NCI-H1930 (cell line): ENCODE results near the gene FMO4.
"Not testable (repeated sequence)": the region's sequence is repeated elsewhere in the genome, so short reads cannot be mapped to it uniquely, and the experiment has no call there.

Source experiments
- DNase-seq, 2 experiments: peaks; one replicate each; lab custom pipeline; 2025; lab: John Stamatoyannopoulos, UW

The FMO4 gene

GRCh38 chr1:171335964-171336363 is 22.0 kb downstream of the FMO4 start:
- DNase-seq, result no peak

- not testable (repeated sequence) for DNase-seq
Measured at GRCh38 chr1:171339345-171339744, 25.4 kb downstream of the FMO4 start.

- DNase-seq, result no peak
Measured at GRCh38 chr1:171343727-171344472, 29.9 kb downstream of the FMO4 start.

DNA sequence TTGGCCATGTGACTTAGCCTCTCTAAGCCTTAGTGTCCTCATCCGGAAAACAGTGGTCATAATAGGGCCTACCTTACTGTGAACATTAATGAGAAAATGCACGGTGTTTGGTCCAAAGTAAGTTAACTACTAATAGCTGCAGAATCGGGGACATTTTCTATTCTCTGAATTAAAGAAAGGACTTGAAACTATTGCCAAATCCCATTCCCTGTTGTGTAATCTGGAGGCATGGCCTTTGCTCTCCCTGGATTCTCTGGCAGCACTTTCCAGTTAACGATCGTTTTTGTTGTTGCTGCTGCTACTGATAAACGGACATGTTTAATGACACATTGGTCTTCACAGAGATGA is 30.5 kb downstream of the FMO4 start:
- no peak for DNase-seq

DNA sequence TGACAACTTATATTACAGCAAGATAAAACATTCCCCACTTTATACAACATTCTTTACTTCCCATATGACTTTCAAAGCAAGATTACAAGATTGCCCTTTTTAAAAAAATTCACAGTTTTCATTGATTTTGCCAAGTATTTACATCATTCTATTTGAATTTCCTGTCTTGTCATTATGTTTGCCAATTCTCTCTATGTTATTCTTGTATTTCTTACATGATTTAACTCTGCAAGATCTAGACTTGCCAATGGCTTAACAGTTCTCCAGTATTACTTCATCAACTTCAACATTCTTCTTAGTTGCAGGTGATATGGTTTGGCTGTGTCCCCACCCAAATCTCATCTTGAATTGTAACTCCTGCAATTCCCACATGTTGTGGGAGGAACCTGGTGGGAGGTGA is 31.6 kb downstream of the FMO4 start:
- DNase-seq, result no peak

DNA sequence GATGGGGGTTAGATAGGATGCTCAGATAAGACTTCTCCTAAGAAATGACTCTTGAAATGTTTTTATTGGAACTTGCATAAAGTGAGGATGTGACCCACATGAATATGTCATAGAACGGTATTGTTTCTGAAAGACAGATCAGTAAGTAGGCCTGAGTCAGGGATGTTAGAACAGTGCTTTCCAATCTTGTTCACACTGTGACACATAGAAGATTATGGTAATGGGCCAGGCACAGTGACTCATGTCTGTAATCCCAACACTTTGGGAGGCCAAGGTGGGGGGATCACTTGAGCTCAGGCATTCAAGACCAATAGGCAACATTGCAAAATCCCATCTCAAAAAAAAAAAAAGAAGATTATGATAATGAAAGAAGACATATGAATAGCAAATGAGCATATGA is 32.9 kb downstream of the FMO4 start:
- no peak for DNase-seq

DNA sequence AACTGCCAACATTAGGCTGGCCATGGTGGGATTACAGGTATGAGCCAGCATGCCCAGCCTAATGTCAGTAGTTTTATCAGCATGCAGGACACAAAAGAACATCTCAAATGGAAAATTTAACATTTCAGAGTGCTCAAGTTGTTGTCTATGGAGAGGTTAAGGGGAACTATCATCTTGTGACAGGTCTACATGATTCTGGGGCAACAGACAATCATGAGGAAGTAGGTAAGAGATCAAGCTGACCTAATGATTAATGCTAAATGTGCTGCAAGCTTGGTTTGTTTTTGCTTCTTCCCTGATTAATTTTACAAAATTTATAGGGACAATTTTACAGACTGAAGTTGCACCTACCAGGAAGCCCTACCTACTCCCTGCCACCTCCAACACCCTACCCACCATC is 36.6 kb downstream of the FMO4 start:
- no peak for DNase-seq

DNA sequence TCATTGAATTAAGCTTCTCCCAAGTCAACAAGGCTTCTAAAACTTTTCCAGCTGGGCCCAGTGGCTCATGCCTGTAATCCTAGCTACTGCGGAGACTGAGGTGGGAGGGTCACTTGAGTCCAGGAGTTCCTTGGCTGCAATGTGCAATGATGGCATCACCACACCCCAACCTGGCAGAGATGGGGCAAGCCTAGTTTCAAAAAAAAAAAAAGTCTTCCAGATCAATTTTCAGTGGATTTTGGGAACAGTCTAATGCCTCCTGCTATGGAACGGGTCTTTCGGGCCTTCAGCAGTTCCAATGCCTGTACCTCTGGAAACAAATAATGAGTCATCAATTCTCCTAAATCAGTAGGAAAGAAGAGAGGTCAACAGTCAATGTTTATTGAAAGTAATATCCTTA is 38.0 kb downstream of the FMO4 start:
- DNase-seq, result no peak

- no peak for DNase-seq
Measured at GRCh38 chr1:171352554-171352953, 38.6 kb downstream of the FMO4 start.

GRCh38 chr1:171355727-171356126 is 41.7 kb downstream of the FMO4 start:
- no peak for DNase-seq

GRCh38 chr1:171357179-171357578 is 43.2 kb downstream of the FMO4 start:
- no peak for DNase-seq

GRCh38 chr1:171359355-171359648 is 45.3 kb downstream of the FMO4 start:
- not testable (repeated sequence) for DNase-seq

GRCh38 chr1:171359731-171360527 is 45.9 kb downstream of the FMO4 start:
- DNase-seq, result not testable (repeated sequence)

GRCh38 chr1:171366085-171366484 is 52.1 kb downstream of the FMO4 start:
- DNase-seq, result no peak

- DNase-seq, result no peak
Measured at GRCh38 chr1:171366816-171367215, 52.8 kb downstream of the FMO4 start.

DNA sequence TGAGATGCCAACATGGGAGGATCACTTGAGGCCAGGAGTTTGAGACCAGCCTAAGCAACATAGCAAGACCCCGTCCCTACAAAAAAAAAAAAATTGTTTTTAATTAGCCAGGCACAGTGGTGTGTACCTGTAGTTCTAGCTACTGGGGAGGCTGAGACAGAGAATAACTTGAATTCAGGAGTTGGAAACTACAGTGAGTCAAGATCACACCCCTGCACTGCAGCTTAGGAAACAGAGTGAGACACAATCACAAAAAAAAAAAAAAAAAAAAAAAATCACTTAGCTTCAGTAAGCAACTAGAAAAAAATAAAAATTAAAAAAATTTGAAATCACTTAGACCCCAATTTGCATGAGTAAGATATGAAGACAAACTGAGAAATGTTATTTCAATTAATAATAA is 53.5 kb downstream of the FMO4 start:
- DNase-seq, result no peak

GRCh38 chr1:171372418-171373084 is 58.6 kb downstream of the FMO4 start:
- DNase-seq, result no peak

DNA sequence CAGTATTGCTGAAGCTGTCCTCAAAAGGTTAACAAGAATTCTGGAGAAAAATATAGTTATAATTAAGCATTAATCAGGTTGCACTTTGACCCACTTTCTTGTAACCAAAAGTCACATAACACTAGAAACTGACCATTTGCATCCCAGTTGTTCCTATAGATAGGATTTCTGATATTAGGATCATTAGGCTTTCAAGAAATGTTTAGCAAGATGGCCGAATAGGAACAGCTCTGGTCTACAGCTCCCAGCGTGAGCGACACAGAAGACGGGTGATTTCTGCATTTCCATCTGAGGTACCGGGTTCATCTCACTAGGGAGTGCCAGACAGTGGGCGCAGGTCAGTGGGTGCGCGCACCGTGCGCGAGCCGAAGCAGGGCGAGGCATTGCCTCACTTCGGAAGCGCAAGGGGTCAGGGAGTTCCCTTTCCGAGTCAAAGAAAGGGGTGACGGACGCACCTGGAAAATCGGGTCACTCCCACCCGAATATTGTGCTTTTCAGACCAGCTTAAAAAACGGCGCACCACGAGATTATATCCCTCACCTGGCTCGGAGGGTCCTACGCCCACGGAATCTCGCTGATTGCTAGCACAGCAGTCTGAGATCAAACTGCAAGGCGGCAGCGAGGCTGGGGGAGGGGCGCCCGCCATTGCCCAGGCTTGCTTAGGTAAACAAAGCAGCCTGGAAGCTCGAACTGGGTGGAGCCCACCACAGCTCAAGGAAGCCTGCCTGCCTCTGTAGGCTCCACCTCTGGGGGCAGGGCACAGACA is 59.6 kb downstream of the FMO4 start:
- DNase-seq, result not testable (repeated sequence)

- no peak for DNase-seq
Measured at GRCh38 chr1:171379846-171380245, 65.9 kb downstream of the FMO4 start.

DNA sequence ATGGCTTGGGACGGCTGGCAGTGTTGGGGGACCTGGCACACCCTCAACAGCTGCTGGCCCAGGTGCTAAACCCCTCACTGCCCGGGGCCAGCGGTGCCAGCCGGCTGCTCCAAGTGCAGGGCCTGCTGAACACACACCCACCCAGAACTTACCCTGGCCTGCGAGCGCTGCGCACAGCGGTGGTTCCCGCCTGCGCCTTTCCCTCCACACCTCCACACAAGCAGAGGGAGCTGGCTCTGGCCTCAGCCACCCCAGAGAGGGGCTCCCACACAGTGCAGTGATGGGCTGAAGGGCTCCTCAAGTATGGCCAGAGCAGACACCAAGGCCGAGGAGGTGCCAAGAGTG is 67.9 kb downstream of the FMO4 start:
- no peak for DNase-seq

DNA sequence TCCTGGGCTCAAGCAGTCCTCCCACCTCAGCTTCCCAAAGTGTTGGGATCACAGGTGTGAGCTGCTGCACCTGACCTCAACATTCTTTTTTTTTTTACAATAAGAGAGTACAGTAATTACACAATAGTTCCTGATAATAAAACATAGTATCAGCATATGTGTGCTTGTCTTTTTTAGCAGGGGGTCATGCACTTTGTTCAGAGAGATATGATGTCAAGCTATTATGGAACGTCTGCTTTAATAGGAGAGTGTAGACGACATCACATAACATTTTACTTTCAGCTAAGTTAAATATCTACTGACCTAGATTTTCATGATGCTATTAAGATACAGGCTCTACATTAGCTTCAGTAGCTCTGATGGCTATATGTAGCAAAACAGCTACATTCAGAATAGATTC is 70.5 kb downstream of the FMO4 start:
- DNase-seq, result no peak

DNA sequence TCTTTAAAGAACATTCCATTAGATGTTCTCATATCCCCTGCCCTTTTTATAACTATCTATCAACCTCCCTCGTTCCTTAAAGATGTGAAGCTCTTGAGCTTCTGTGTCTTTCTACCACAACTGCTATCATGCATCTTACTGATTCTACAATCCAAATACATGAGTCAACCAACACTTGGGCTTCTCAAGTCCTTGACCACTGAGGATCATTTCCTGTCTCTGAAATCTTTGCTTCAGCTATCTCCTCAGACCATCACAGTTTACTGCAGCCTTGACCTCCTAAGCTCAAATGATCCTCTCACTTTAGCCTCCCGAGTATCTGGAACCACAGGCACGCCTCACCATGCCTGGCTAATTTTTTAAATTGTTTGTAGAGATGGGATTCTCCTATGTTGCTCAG is 75.2 kb downstream of the FMO4 start:
- DNase-seq, result no peak

- DNase-seq, result not testable (repeated sequence)
Measured at GRCh38 chr1:171390740-171391139, 76.8 kb downstream of the FMO4 start.
